Glutamatergic neuron (in vitro differentiated cells): Measurements from ENCODE around the gene PYCR2. TPM values are rescaled to one million over a fixed set of nuclear protein-coding genes. Genes with fewer than 3 reads are reported as not detected.

ENCODE experiments used
- DNase-seq: peaks from one replicate; pipeline ENCODE4 v3.0.0; 2022
- H3K27ac Mint-ChIP-seq: one replicate; pipeline ENCODE4 v1.8.0; 2020; ENCODE audit warnings: mild to moderate bottlenecking, mixed read lengths, inconsistent platforms; ENCODE audit not compliant: unreplicated experiment
- H3K27me3 Mint-ChIP-seq: one replicate; pipeline ENCODE4 v1.8.0; 2020; ENCODE audit warnings: mild to moderate bottlenecking, moderate library complexity, mixed read lengths, inconsistent platforms; ENCODE audit not compliant: unreplicated experiment
- H3K36me3 Mint-ChIP-seq: one replicate; pipeline ENCODE4 v1.8.0; 2020; ENCODE audit warnings: mild to moderate bottlenecking, mixed read lengths, inconsistent platforms; ENCODE audit not compliant: unreplicated experiment
- H3K4me1 Mint-ChIP-seq: one replicate; pipeline ENCODE4 v1.8.0; 2020; ENCODE audit warnings: mild to moderate bottlenecking, low read depth, mixed read lengths, inconsistent platforms; ENCODE audit not compliant: unreplicated experiment
- H3K4me3 Mint-ChIP-seq: one replicate; pipeline ENCODE4 v1.8.0; 2020; ENCODE audit warnings: mild to moderate bottlenecking, mixed read lengths, inconsistent platforms; ENCODE audit not compliant: unreplicated experiment
- H3K9me3 Mint-ChIP-seq: one replicate; pipeline ENCODE4 v1.8.0; 2020; ENCODE audit warnings: mild to moderate bottlenecking, moderate library complexity, mixed read lengths, inconsistent platforms; ENCODE audit not compliant: unreplicated experiment
- microRNA-seq: library from miRNA; unstranded; fragments of <30 nt; microRNA quantifications from one replicate; pipeline ENCODE4, GENCODE V29; 2020; ENCODE audit not compliant: unreplicated experiment
- total RNA-seq: library from RNA; stranded (reverse); fragmentation: NEBNext Ultra II Directional; extraction: Animal tissue kit (Norgen Biotek cat#: 25700); gene quantifications from one replicate; pipeline ENCODE4 v1.2.1, GENCODE V29; 2021; ENCODE audit not compliant: unreplicated experiment
- TF ChIP-seq, protein P1 (sequence below): fragments of 200-600 bp; sonication (generic); IDR thresholded peaks from one replicate; pipeline ENCODE4 v1.5.0; 2021; ENCODE audit not compliant: partially characterized antibody, unreplicated experiment

The PYCR2 gene
- total RNA-seq, 1 donor from 2014 or later = 36.6 TPM

DNA sequence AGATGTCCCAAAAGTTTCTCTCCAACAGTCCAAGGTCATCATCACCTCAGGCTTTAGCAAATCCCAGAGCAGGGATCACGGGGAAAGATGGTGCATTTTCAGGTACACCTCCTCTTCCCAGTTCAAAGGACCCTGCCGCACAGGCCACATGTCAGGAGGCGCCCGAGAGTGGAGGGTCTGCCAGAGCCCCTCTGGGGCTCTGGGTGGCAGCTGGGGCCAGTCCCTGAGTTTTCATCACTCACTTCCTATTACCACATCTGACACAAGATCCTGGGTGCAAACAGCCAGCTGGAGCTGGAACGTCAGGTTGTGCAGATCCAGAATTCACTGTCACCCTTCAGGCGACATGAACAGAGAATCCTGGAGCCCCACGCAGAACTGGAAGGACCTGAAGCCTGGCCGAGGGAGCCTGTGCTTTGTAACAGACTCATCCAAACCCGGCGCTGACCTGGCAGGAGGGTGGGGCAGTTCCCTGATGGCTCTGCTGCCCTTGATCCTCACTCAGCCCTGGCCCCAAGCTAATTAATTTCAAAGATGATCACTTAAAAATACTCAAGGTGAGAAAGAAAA is 50.7 kb downstream of the PYCR2 start:
- DNase-seq = no peak
- no peak overlapping the region for H3K4me3 Mint-ChIP-seq
- H3K27ac Mint-ChIP-seq = no peak overlapping the region
- no peaks in the 10 kb centered on the region for H3K36me3 Mint-ChIP-seq
- H3K4me1 Mint-ChIP-seq = peaks cover 17% of the 10 kb centered on the region
- peaks cover 9% of the 10 kb centered on the region for H3K9me3 Mint-ChIP-seq
- H3K27me3 Mint-ChIP-seq = peaks cover 7% of the 10 kb centered on the region
- TF ChIP-seq, protein P1, sequence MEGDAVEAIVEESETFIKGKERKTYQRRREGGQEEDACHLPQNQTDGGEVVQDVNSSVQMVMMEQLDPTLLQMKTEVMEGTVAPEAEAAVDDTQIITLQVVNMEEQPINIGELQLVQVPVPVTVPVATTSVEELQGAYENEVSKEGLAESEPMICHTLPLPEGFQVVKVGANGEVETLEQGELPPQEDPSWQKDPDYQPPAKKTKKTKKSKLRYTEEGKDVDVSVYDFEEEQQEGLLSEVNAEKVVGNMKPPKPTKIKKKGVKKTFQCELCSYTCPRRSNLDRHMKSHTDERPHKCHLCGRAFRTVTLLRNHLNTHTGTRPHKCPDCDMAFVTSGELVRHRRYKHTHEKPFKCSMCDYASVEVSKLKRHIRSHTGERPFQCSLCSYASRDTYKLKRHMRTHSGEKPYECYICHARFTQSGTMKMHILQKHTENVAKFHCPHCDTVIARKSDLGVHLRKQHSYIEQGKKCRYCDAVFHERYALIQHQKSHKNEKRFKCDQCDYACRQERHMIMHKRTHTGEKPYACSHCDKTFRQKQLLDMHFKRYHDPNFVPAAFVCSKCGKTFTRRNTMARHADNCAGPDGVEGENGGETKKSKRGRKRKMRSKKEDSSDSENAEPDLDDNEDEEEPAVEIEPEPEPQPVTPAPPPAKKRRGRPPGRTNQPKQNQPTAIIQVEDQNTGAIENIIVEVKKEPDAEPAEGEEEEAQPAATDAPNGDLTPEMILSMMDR = no peak

DNA sequence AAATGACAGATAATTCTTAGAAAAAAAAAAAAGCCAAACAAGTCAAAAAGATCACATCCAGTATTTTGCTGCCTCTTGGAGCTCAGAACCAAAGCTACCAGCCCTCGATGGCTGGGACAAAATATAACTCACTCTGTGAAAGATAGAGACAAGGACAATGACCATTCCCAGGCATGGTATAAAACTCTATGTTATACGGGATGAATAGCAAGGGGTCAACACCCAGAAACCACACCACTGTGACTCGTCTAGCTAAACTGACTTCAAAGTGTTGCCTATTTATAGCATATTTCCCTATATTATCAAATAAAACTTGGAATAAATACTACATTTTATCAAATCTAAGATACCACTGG is 52.0 kb downstream of the PYCR2 start:
- no peak for DNase-seq
- no peak overlapping the region for H3K4me3 Mint-ChIP-seq
- H3K27me3 Mint-ChIP-seq = peaks cover 5% of the 10 kb centered on the region
- peaks cover 5% of the 10 kb centered on the region for H3K9me3 Mint-ChIP-seq
- H3K27ac Mint-ChIP-seq = no peak overlapping the region
- TF ChIP-seq, protein P1 = no peak
- peaks cover 10% of the 10 kb centered on the region for H3K4me1 Mint-ChIP-seq
- H3K36me3 Mint-ChIP-seq = no peaks in the 10 kb centered on the region

DNA sequence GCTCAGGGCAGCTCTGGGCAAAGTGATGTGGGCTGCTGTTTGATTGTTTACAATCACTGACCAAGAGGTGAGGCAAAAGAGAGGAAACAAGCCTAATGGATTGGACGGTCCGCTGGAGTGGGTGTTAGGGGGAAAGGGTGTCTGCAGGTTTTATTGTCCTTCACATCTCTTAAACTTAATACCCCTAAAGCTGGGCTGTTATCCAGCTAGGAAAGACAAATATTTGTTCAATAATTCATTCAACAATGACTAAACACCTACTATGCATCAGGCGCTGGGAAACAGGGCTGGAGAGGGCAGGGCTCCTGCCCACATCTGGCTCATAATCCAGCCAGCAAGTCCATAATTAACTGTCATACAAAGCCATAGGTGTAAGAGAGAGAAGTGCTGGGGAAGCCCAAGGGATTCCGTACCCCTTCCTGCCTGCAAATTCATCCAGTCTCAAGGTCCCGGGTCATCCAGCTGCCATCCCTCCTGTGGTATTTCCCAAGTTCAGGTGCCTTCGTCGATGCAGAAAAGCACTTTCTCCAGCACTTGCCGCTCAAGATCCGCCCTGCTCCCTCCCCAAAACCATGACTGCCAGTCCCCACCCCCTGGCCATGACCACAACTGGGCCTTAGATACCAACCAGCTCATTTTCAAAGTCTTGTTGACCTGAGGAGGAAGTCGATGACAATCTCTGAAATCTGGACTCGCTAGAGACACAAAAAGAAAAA is 52.5 kb downstream of the PYCR2 start:
- DNase-seq = no peak
- peaks cover 5% of the 10 kb centered on the region for H3K27me3 Mint-ChIP-seq
- TF ChIP-seq, protein P1 = no peak
- no peak overlapping the region for H3K4me3 Mint-ChIP-seq
- no peak overlapping the region for H3K27ac Mint-ChIP-seq
- H3K4me1 Mint-ChIP-seq = peaks cover 10% of the 10 kb centered on the region
- no peaks in the 10 kb centered on the region for H3K36me3 Mint-ChIP-seq
- peaks cover 4% of the 10 kb centered on the region for H3K9me3 Mint-ChIP-seq

DNA sequence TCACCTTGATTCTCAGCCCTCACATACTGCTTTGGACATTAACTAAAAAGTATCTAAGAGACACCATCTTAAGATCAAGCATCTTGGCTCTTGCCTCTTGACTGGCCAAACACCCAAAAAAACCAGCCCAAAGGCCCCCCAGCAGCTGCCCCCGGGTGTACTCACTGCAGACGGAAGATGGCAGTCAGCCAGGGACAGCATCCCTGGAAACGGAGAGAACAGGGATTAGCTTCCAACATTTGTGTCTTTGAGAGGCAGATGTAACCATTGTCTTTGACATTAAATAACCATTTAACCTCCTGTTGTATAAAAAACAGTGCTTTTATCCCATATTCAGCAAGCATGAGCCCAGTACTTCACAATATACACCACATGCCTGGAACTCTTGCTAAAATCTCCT is 53.1 kb downstream of the PYCR2 start:
- H3K9me3 Mint-ChIP-seq = peaks cover 3% of the 10 kb centered on the region
- DNase-seq = no peak
- no peak overlapping the region for H3K4me3 Mint-ChIP-seq
- TF ChIP-seq, protein P1 = no peak
- peaks cover 8% of the 10 kb centered on the region for H3K4me1 Mint-ChIP-seq
- no peak overlapping the region for H3K27ac Mint-ChIP-seq
- no peaks in the 10 kb centered on the region for H3K36me3 Mint-ChIP-seq
- H3K27me3 Mint-ChIP-seq = peaks cover 5% of the 10 kb centered on the region

Small RNA genes lying within 50 kb of the gene (microRNA-seq; reads per million reads assigned to microRNA genes)
- 7.4 reads per million, percentile 41 among the genes with 10 or more reads in this experiment for gene MIR6741

Other genes starting within 250 kb of the PYCR2 start
- gene SRP9, start 146.4 kb downstream of the PYCR2 start, total RNA-seq = 364 TPM
- 60.4 TPM for gene EPHX1, start 114.1 kb downstream of the PYCR2 start, total RNA-seq
- gene TMEM63A, start 41.9 kb downstream of the PYCR2 start, total RNA-seq = 1.1 TPM
- gene LEFTY1, start 35.1 kb downstream of the PYCR2 start, total RNA-seq = 2.3 TPM
- gene LEFTY2, start 17.0 kb upstream of the PYCR2 start, total RNA-seq = 5.0 TPM
- gene SDE2, start 75.1 kb upstream of the PYCR2 start, total RNA-seq = 19.6 TPM
- gene H3-3A, start 138.5 kb upstream of the PYCR2 start, total RNA-seq = 1,150 TPM